ENCODE data around the gene ELF2.

- no peak for TF ChIP-seq EZH2 (IDR thresholded peaks at IDR 0.05; ENCODE audit: borderline replicate concordance, low read depth, low read length, severe bottlenecking)
- TF ChIP-seq, protein P1, sequence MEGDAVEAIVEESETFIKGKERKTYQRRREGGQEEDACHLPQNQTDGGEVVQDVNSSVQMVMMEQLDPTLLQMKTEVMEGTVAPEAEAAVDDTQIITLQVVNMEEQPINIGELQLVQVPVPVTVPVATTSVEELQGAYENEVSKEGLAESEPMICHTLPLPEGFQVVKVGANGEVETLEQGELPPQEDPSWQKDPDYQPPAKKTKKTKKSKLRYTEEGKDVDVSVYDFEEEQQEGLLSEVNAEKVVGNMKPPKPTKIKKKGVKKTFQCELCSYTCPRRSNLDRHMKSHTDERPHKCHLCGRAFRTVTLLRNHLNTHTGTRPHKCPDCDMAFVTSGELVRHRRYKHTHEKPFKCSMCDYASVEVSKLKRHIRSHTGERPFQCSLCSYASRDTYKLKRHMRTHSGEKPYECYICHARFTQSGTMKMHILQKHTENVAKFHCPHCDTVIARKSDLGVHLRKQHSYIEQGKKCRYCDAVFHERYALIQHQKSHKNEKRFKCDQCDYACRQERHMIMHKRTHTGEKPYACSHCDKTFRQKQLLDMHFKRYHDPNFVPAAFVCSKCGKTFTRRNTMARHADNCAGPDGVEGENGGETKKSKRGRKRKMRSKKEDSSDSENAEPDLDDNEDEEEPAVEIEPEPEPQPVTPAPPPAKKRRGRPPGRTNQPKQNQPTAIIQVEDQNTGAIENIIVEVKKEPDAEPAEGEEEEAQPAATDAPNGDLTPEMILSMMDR (IDR thresholded peaks at IDR 0.05; ENCODE audit: borderline replicate concordance, extremely low read depth, low read length, poor library complexity, severe bottlenecking) = no peak
Observed at GRCh38 chr4:139221687-139222086, 44.7 kb upstream of the ELF2 start.

All from DND-41 (cell line).